ENCODE measurements around the gene HS6ST3. TPM values are rescaled to one million over a fixed set of nuclear protein-coding genes. Genes with fewer than 3 reads are reported as not detected.

Gene HS6ST3
- total and polyA plus RNA-seq, 7 donors: under 0.01 to 0.71 (median 0.33) TPM; not detected in 2

GRCh38 chr13:96238241-96238640, 148.3 kb downstream of the HS6ST3 start:
- Histone ChIP-seq H3K9me3 (no peaks in the 10 kb centered on the region), H3K27ac (no peak overlapping the region), H3K27me3 (no peaks in the 10 kb centered on the region), H3K36me3 (no peaks in the 10 kb centered on the region), H3K4me3 (no peak overlapping the region), H3K4me1 (no peaks in the 10 kb centered on the region)
- DNase-seq: no peak
- intact Hi-C loops (cut with DNase I): no loop called here
- 87 to 88% methylated on average over 5 of the region's 5 CpGs for WGBS, 2 donors
- TF ChIP-seq CTCF (IDR thresholded peaks at IDR 0.05) (no peak), POLR2A (IDR thresholded peaks at IDR 0.05) (no peak), POLR2AphosphoS5 (IDR thresholded peaks at IDR 0.05) (no peak), EP300 (IDR thresholded peaks at IDR 0.05) (no peak)

- no peak overlapping the region for H3K4me3 ChIP-seq
- H3K36me3 ChIP-seq: no peaks in the 10 kb centered on the region
- 60 to 83% methylated on average over 5 of the region's 5 CpGs for WGBS, 2 donors
- no peaks in the 10 kb centered on the region for H3K27me3 ChIP-seq
- H3K9me3 ChIP-seq: no peaks in the 10 kb centered on the region
- no peak overlapping the region for H3K27ac ChIP-seq
- intact Hi-C loops (cut with DNase I): no loop called here
- no peak for TF ChIP-seq POLR2A (IDR thresholded peaks at IDR 0.05)
- TF ChIP-seq POLR2AphosphoS5 (IDR thresholded peaks at IDR 0.05): no peak
- TF ChIP-seq EP300 (IDR thresholded peaks at IDR 0.05): no peak
- no peak for TF ChIP-seq CTCF (IDR thresholded peaks at IDR 0.05)
- H3K4me1 ChIP-seq: no peaks in the 10 kb centered on the region
- no peak for DNase-seq
Measured at GRCh38 chr13:96238861-96239260, 149.0 kb downstream of the HS6ST3 start.

- Histone ChIP-seq H3K27me3 (no peaks in the 10 kb centered on the region), H3K4me3 (no peak overlapping the region), H3K36me3 (no peaks in the 10 kb centered on the region), H3K27ac (no peak overlapping the region), H3K4me1 (no peaks in the 10 kb centered on the region), H3K9me3 (no peaks in the 10 kb centered on the region)
- no peak for DNase-seq
- TF ChIP-seq CTCF (IDR thresholded peaks at IDR 0.05) (no peak), POLR2AphosphoS5 (IDR thresholded peaks at IDR 0.05) (no peak), EP300 (IDR thresholded peaks at IDR 0.05) (no peak), POLR2A (IDR thresholded peaks at IDR 0.05) (no peak)
- intact Hi-C loops (cut with DNase I): no loop called here
- 13 to 58% methylated on average over 1 of the region's 1 CpG for WGBS, 2 donors
Measured at GRCh38 chr13:96243376-96243775, 153.5 kb downstream of the HS6ST3 start.

GRCh38 chr13:96248103-96248502, 158.2 kb downstream of the HS6ST3 start:
- Histone ChIP-seq H3K27me3 (no peaks in the 10 kb centered on the region), H3K36me3 (no peaks in the 10 kb centered on the region), H3K27ac (no peak overlapping the region), H3K4me1 (no peaks in the 10 kb centered on the region), H3K9me3 (no peaks in the 10 kb centered on the region), H3K4me3 (no peak overlapping the region)
- no peak for DNase-seq
- intact Hi-C loops (cut with DNase I): no loop called here
- 56 to 70% methylated on average over 2 of the region's 2 CpGs for WGBS, 2 donors
- TF ChIP-seq CTCF (IDR thresholded peaks at IDR 0.05) (no peak), EP300 (IDR thresholded peaks at IDR 0.05) (no peak), POLR2A (IDR thresholded peaks at IDR 0.05) (no peak), POLR2AphosphoS5 (IDR thresholded peaks at IDR 0.05) (no peak)

- Histone ChIP-seq H3K27ac (no peak overlapping the region), H3K36me3 (no peaks in the 10 kb centered on the region), H3K4me1 (no peaks in the 10 kb centered on the region), H3K9me3 (no peaks in the 10 kb centered on the region), H3K4me3 (no peak overlapping the region), H3K27me3 (no peaks in the 10 kb centered on the region)
- TF ChIP-seq EP300 (IDR thresholded peaks at IDR 0.05): no peak
- TF ChIP-seq POLR2A (IDR thresholded peaks at IDR 0.05): no peak
- TF ChIP-seq CTCF (IDR thresholded peaks at IDR 0.05): no peak
- no peak for TF ChIP-seq POLR2AphosphoS5 (IDR thresholded peaks at IDR 0.05)
- WGBS, 2 donors: 64 to 65% methylated on average over 1 of the region's 1 CpG
- intact Hi-C loops (cut with DNase I): no loop called here
- DNase-seq: no peak
Measured at GRCh38 chr13:96248996-96249395, 159.1 kb downstream of the HS6ST3 start.

Data from sigmoid colon (tissue), 7 donors.